ENCODE measurements around the gene MPHOSPH9. TPM values are rescaled to one million over a fixed set of nuclear protein-coding genes. Genes with fewer than 3 reads are reported as not detected.

MPHOSPH9 gene
- total and polyA plus RNA-seq, 4 donors = 4.9 to 51.0 (median 32.7) TPM

- TF ChIP-seq EGR1 (IDR thresholded peaks at IDR 0.05; ENCODE audit: low read depth in 2 of 2) (no peak), GABPA (IDR thresholded peaks at IDR 0.05 in 1 of 2, conservative IDR thresholded peaks at IDR 0.05 in 1 of 2) (no peak), HNF4A (conservative IDR thresholded peaks at IDR 0.05) (peak; percentile 76 to 84), HNF4G (IDR thresholded peaks at IDR 0.05) (peak; percentile 74), RXRA (IDR thresholded peaks at IDR 0.05) (peak; percentile 66 to 76), SP1 (IDR thresholded peaks at IDR 0.05) (peak; percentile 70), RAD21 (IDR thresholded peaks at IDR 0.05) (peak in 1 of 2 donors; percentile 55)
- Histone ChIP-seq H3K9ac (ENCODE audit: low read depth in 1 of 2, low read length in 2 of 2) (no peak overlapping the region), H3K9me3 (ENCODE audit: control insufficient read depth in 4 of 4, low read length in 3 of 4) (no peaks in the 10 kb centered on the region), H3K4me3 (ENCODE audit: low read depth in 1 of 3, low read length in 3 of 3) (no peak overlapping the region), H3K4me1 (ENCODE audit: control insufficient read depth in 4 of 4, insufficient read depth in 4 of 4, low read length in 3 of 4) (peaks cover 9 to 60% (median 49%) of the 10 kb centered on the region in 4 donors), H3K27me3 (ENCODE audit: control insufficient read depth in 4 of 4, insufficient read depth in 4 of 4, low read length in 3 of 4) (no peaks in the 10 kb centered on the region), H3K36me3 (ENCODE audit: control insufficient read depth in 4 of 4, insufficient read depth in 3 of 4, low read depth in 1 of 4, low read length in 3 of 4) (peaks cover 0 to 3% (median 0%) of the 10 kb centered on the region in 4 donors), H3K27ac (ENCODE audit: low read depth in 1 of 2, low read length in 2 of 2) (peak overlapping the region; percentile 15 to 57)
- WGBS = 47% methylated on average over 4 of the region's 4 CpGs
- DNase-seq (ENCODE audit: low spot score) = no peak
Observed at GRCh38 chr12:123104809-123105208, 128.1 kb downstream of the MPHOSPH9 start.

Small RNAs within 50 kb of the gene (small RNA-seq; reads per million reads assigned to genes)
- not detected for gene RNA5SP375

Other genes starting within 250 kb of the MPHOSPH9 start
- gene PITPNM2, start 82.1 kb downstream of the MPHOSPH9 start, total RNA-seq = 10 to 100 TPM in 1 of 2 donors, 1 to 10 TPM in 1; 1.3 to 28.4 TPM
- 1 to 10 TPM; 3.6 to 6.6 TPM for gene PITPNM2, start 82.1 kb downstream of the MPHOSPH9 start, polyA plus RNA-seq
- gene MTRFR, start 295 bp upstream of the MPHOSPH9 start, total RNA-seq = 10 to 100 TPM in 1 of 2 donors, 1 to 10 TPM in 1; 9.5 to 15.2 TPM
- 10 to 100 TPM in 1 of 2 donors, 1 to 10 TPM in 1; 5.7 to 12.6 TPM for gene MTRFR, start 295 bp upstream of the MPHOSPH9 start, polyA plus RNA-seq
- gene CDK2AP1, start 38.7 kb upstream of the MPHOSPH9 start, total RNA-seq = 10 to 100 TPM; 16.1 to 26.2 TPM
- 10 to 100 TPM; 19.0 to 32.2 TPM for gene CDK2AP1, start 38.7 kb upstream of the MPHOSPH9 start, polyA plus RNA-seq
- 10 to 100 TPM; 13.1 to 19.8 TPM for gene SBNO1, start 131.7 kb upstream of the MPHOSPH9 start, total RNA-seq
- 1 to 10 TPM; 4.0 to 7.8 TPM for gene SBNO1, start 131.7 kb upstream of the MPHOSPH9 start, polyA plus RNA-seq
- gene KMT5A, start 151.0 kb upstream of the MPHOSPH9 start, total RNA-seq = 10 to 100 TPM; 13.8 to 49.0 TPM
- gene KMT5A, start 151.0 kb upstream of the MPHOSPH9 start, polyA plus RNA-seq = 10 to 100 TPM in 1 of 2 donors, 1 to 10 TPM in 1; 4.7 to 10.1 TPM
- 1 to 10 TPM; 1.8 TPM for gene RILPL2, start 203.5 kb upstream of the MPHOSPH9 start, total RNA-seq
- 1 to 10 TPM; 2.1 TPM for gene RILPL2, start 203.5 kb upstream of the MPHOSPH9 start, polyA plus RNA-seq
- 10 to 100 TPM in 1 of 2 donors, 1 to 10 TPM in 1; 9.0 to 12.7 TPM for gene SNRNP35, start 225.0 kb upstream of the MPHOSPH9 start, total RNA-seq
- 10 to 100 TPM in 1 of 2 donors, 1 to 10 TPM in 1; 9.6 to 13.3 TPM for gene SNRNP35, start 225.0 kb upstream of the MPHOSPH9 start, polyA plus RNA-seq

Data from liver (tissue), 10 donors.